Activated naive CD4-positive, alpha-beta T cell treated with Interleukin-2 at 50 U/mL for 16 hours (primary cell): ENCODE measurements around the gene LRRK1.

Experiments
- DNase-seq: peaks from one replicate; pipeline ENCODE4 v3.0.0-alpha.2; 2020

LRRK1 gene

GRCh38 chr15:100983221-100983620 lies 64.1 kb downstream of the LRRK1 start:
- no peak for DNase-seq

GRCh38 chr15:100985401-100985800 lies 66.2 kb downstream of the LRRK1 start:
- DNase-seq = no peak

GRCh38 chr15:100986158-100986896 lies 67.2 kb downstream of the LRRK1 start:
- DNase-seq = no peak

- DNase-seq = no peak
Observed at GRCh38 chr15:100987143-100987542, 68.0 kb downstream of the LRRK1 start.

- DNase-seq = no peak
Observed at GRCh38 chr15:100988297-100988696, 69.1 kb downstream of the LRRK1 start.

- DNase-seq = no peak
Observed at GRCh38 chr15:100988857-100989256, 69.7 kb downstream of the LRRK1 start.

- no peak for DNase-seq
Observed at GRCh38 chr15:100994597-100995446, 75.7 kb downstream of the LRRK1 start.

GRCh38 chr15:100995471-100996430 lies 76.6 kb downstream of the LRRK1 start:
- DNase-seq = no peak

GRCh38 chr15:100997442-100997841 lies 78.3 kb downstream of the LRRK1 start:
- no peak for DNase-seq

- DNase-seq = no peak
Observed at GRCh38 chr15:100998630-100999029, 79.5 kb downstream of the LRRK1 start.

- no peak for DNase-seq
Observed at GRCh38 chr15:100999369-100999768, 80.2 kb downstream of the LRRK1 start.

- DNase-seq = no peak
Observed at GRCh38 chr15:101000271-101000681, 81.1 kb downstream of the LRRK1 start.

- DNase-seq = no peak
Observed at GRCh38 chr15:101001056-101001455, 81.9 kb downstream of the LRRK1 start.

GRCh38 chr15:101001796-101002195 lies 82.6 kb downstream of the LRRK1 start:
- no peak for DNase-seq

- no peak for DNase-seq
Observed at GRCh38 chr15:101003081-101003480, 83.9 kb downstream of the LRRK1 start.

GRCh38 chr15:101003706-101004105 lies 84.5 kb downstream of the LRRK1 start:
- no peak for DNase-seq

- no peak for DNase-seq
Observed at GRCh38 chr15:101004500-101004899, 85.3 kb downstream of the LRRK1 start.

- no peak for DNase-seq
Observed at GRCh38 chr15:101004986-101005747, 86.0 kb downstream of the LRRK1 start.

GRCh38 chr15:101006931-101007691 lies 88.0 kb downstream of the LRRK1 start:
- peak; percentile 73 for DNase-seq

- peak; percentile 89 for DNase-seq
Observed at GRCh38 chr15:101008158-101009139, 89.3 kb downstream of the LRRK1 start.
